NCI-H1694 treated with DMSO at 0.1 percent for 48 hours (cell line): ENCODE data around the gene SYNGR3.
"Not testable (repeated sequence)": the region's sequence is repeated elsewhere in the genome, so short reads cannot be mapped to it uniquely, and the experiment has no call there.

ENCODE experiments used
- DNase-seq: peaks from one replicate; lab custom pipeline; 2025; lab: John Stamatoyannopoulos, UW

Gene SYNGR3

DNA sequence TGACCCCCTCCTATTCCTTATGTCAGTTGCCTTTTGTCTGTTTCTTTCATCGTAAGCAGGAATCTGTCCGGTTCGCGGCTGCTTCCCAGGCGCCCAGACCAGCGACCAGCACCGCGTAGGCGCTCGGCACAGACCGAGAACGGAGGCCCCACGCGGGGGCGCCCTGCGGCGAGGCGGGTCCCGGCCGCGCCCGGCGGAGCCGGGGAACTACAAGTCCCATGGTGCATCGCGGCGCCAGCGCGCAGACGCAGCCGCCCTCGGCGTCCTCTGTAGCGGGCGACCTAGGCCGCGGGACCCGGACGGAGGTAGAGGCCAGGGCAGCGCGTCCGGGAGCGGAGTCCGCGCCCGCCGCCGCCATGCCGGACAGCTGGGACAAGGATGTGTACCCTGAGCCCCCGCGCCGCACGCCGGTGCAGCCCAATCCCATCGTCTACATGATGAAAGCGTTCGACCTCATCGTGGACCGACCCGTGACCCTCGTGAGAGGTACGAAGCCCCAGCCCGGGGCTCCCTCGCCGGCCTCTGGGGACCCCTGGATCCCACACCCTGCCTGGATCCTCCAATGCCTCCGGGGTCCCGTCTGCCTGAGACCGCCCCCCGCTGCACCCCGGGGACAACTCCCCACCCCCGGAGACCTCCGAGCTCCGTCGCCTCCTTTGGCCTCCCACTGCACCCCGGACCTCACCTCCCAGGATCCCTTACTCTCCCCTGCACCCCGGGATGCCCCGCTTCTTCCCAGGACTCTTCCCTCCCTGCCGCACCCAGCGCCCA lies 30.3 kb upstream of the SYNGR3 start, which contains the start of gene NDUFB10:
NDUFB10 (plus strand) TSS at position 270 of the 771 bp plus-strand sequence; CDS start at position 357, 87 bp downstream.
- DNase-seq: peak; percentile 66

- DNase-seq: peak; percentile 82
Measured at GRCh38 chr16:1960665-1961630, 28.8 kb upstream of the SYNGR3 start.

DNA sequence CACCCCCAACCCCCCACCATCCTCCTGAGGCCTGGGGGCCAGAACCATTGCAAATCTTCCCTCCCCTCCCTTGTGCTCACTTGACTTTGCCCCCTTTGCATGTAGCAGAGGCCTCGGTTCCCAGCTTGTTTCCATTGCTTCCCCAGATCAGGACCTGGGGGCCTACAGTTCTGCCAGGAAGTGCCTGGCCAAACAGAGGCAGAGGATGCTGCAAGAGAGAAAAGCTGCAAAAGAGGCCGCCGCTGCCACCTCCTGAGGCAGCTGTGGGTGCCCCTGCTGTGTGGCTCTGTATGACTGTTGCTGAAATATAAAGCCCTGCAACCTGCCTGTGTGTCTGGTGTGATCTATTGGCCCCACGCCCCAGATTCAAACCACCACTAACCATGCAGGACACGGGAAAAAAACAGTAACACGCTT lies 28.1 kb upstream of the SYNGR3 start:
- no peak for DNase-seq

DNA sequence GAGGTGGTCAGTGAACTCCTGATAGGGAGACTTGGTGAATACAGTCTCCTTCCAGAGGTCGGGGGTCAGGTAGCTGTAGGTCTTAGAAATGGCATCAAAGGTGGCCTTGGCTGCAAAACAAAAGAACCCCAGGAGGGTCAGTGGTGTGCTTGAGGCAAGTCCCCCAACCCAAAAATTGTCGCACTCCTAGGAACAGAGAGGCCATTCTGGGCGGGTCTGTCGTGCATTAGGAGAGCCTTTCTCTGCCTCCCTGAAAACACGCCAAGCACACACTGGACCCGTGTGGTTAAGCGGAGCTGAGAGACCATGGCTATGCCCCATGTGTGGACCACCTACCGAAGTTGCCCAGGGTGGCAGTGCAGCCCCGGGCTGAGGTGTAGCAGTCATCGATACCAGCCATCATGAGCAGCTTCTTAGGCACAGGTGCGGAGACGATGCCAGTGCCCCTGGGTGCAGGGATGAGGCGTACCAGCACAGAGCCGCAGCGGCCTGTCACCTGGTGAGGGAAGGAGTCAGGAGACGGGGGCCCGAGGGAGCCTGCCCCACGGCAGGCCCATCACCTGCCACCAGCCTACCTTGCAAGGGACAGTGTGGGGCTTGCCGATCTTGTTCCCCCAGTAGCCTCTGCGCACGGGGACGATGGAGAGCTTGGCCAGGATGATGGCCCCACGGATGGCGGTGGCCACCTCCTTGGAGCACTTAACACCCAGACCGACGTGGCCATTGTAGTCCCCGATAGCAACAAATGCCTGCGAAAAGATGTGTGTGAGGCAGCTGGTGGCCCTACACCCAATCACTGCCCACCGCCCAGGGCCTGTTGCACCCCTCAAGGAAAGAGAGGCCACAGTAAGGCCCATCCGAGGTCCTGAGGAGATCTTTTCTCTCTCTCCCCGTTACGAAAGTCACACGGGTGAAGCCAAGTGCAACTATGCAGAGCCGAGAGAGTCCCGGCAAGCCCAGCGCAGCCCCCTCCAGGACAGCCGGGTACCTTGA lies 27.3 kb upstream of the SYNGR3 start:
- not testable (repeated sequence) for DNase-seq

GRCh38 chr16:1963806-1964505 lies 25.8 kb upstream of the SYNGR3 start:
- DNase-seq: no peak

- peak; percentile 96 for DNase-seq
Measured at GRCh38 chr16:1964506-1965395, 25.0 kb upstream of the SYNGR3 start, which contains the start of gene RPS2. Gene RPS2, minus strand, starts transcription at chr16:1964826. Its CDS starts 201 bp downstream, at chr16:1964625.

DNA sequence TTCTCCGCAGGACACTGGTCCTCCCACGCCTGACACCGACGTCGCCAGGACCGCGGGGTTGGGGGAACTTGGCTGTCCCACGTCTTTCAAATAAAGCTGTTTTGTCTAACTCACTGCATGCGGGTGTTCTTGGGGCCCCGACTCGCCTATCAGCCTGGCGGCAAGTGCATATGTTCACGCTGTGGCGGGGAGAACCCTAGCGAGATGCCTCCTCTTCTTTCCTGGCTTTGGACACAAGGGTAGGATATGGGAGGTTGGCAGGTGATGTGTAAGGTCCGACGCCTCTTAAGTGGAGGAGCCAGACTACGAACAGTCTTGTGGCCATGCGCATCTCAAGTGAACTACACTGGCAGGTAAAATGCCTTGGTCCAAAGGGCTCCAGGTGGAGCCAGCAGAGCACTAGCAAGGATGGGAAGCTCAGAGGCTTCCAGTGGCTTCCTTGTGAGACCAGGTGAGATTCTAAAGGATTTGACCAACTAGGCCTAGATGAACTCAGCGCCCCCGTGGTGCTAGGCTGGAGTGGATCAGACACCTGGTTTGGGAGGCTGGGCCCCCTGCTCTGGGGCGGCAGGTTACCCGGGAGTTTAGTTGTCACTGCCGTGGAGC lies 24.3 kb upstream of the SYNGR3 start:
- no peak for DNase-seq

- DNase-seq: no peak
Measured at GRCh38 chr16:1966460-1966859, 23.3 kb upstream of the SYNGR3 start, which contains the start of gene RNF151. Gene RNF151, plus strand, starts transcription at chr16:1966856. Its CDS starts 26 bp downstream, at chr16:1966882.

DNA sequence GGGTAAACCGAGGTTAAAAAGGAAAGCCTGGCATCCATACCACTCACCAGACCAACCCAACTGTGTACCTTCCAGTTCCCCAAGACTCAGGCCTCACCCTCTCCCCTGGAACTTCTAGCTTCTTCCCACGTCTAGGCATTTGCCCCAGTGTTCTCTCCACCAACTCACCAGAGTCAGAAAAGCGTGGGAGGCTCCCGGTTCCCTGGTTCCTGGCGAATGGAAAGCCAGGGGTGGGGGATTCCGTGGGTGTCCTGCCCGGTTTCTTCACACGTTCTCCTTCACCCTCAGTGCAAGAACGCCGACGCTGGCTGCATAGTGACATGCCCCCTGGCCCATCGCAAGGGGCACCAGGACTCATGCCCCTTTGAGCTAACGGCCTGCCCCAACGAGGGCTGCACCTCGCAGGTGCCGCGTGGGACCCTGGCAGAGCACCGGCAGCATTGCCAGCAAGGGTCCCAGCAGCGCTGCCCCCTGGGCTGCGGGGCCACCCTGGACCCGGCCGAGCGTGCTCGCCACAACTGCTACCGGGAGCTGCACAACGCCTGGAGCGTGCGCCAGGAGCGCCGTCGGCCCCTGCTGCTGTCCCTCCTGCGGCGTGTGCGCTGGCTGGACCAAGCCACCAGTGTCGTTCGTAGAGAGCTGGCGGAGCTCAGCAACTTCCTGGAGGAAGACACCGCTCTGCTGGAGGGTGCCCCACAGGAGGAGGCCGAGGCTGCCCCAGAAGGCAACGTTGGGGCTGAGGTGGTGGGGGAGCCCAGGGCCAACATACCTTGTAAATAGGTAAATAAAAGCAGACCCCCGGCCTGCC lies 21.4 kb upstream of the SYNGR3 start:
- DNase-seq: no peak

DNA sequence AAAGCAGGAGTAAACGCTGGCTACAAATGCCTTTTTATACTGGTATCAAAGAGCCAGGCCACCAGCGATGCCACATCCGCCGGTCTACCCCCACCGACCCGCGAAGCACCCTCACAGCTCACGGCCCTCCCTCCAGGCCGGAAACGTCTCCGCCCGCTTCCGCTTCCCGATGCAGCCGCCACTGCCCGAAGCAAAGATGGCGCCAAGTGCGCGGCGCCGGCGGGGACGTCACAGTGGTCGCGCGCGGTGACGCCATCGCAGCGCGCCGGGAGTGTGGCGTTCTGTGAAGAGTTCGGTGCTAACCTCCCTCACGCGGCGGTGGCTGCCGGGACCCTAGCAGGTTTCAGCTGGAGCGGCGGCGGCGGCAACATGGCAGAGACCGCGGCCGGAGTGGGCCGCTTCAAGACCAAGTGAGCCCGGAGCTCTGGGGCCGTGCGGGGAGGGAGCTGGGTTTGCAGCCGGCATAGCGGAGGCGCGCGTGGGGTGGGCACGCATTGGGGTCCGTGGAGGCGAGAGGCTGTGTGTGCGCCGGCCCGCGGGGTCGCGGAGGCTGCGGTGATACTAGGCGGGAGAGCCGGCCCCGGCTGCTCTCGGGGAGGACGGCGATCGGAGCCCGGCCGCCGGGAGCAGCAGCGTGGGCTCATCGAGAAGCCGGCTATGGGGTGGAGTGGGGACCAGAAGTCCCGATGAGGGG lies 17.8 kb upstream of the SYNGR3 start, which contains the start of gene TBL3:
TBL3 (plus strand) TSS at position 258 of the 694 bp plus-strand sequence; CDS start at position 370, 112 bp downstream.
- DNase-seq: peak; percentile 71

DNA sequence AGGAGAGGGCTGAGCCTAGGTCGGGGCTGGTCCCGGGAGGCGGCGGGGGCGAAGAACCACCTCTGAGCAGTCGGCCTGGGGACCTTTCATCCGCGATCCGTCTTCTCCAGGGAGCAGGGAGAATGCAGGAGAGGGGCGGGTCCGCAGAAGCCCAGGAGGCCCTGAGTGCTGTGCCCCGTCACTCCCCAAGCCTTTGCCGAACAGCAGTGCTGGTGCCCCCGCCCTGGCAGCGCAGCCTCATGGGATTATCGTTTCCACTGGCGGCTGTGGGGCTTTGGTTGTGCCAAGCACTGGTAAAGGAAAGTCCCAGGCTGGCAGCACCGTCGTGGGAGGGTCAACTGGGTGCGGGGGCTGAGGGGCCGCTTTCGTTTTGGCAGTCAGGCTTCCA lies 17.3 kb upstream of the SYNGR3 start:
- no peak for DNase-seq

GRCh38 chr16:1973461-1974156 lies 16.2 kb upstream of the SYNGR3 start:
- DNase-seq: no peak

DNA sequence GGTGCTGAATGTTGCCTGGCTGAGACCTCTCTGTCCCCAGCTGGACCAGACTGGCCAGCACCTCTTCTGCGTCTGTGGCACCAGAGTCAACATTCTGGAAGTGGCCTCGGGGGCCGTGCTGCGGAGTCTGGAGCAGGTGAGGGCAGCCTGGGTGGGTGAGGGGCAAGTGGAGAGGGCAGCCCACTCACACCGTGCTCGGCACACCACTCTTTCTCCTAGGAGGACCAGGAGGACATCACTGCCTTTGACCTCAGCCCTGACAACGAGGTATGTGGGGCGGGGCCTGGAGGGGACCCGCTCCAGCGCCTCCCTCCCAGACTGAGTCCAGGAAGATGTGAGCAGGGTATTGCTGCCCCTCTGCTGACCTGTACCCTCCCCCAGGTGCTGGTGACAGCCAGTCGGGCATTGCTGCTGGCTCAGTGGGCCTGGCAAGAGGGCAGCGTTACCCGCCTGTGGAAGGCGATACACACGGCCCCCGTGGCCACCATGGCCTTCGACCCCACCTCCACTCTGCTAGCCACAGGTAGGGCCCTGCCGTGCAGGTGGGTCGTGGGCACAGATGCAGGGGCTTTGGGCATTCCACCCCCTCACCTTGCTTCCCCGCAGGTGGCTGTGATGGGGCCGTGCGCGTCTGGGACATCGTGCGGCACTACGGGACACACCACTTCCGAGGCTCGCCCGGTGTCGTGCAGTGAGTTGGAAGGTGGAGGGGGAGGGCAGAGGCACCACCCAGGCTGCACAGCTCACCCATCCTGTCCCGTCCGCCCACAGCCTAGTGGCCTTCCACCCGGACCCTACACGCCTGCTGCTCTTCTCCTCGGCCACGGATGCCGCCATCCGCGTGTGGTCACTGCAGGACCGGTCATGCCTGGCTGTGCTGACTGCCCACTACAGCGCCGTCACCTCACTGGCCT lies 15.4 kb upstream of the SYNGR3 start:
- DNase-seq: no peak

- no peak for DNase-seq
Measured at GRCh38 chr16:1975432-1976215, 14.1 kb upstream of the SYNGR3 start.

- no peak for DNase-seq
Measured at GRCh38 chr16:1976216-1976520, 13.6 kb upstream of the SYNGR3 start.
